Activated CD8-positive, alpha-beta T cell treated with anti-CD3 and anti-CD28 coated beads for 36 hours (primary cell): ENCODE measurements around the gene LRRC18. TPM values are rescaled to one million over a fixed set of nuclear protein-coding genes. Genes with fewer than 3 reads are reported as not detected.

Experiments used
- ATAC-seq: fragments of 200-7000 bp; cut with Tn5 transposase; one replicate; pipeline ENCODE4 v1.10.0; 2021; ENCODE audit warnings: mild to moderate bottlenecking, moderate library complexity
- CTCF ChIA-PET: fragments of 350-600 bp; sonication (Branson Sonifier 250); formaldehyde crosslinking; loops from one replicate; lab custom pipeline; 2021; ENCODE audit warnings: antibody characterized with exemption; lab: Charles Lee
- POLR2A ChIA-PET: fragments of 350-600 bp; sonication (Branson Sonifier 250); formaldehyde crosslinking; loops from one replicate; lab custom pipeline; 2021; ENCODE audit warnings: antibody characterized with exemption; lab: Charles Lee
- DNase-seq: peaks from one replicate; pipeline ENCODE4 v3.0.0-alpha.2; 2020
- H3K27ac Mint-ChIP-seq: one replicate; pipeline ENCODE4 v1.8.0; 2021; ENCODE audit warnings: mild to moderate bottlenecking, mixed read lengths
- H3K27me3 Mint-ChIP-seq: one replicate; pipeline ENCODE4 v1.8.0; 2021; ENCODE audit warnings: mixed read lengths
- H3K36me3 Mint-ChIP-seq: one replicate; pipeline ENCODE4 v1.8.0; 2021; ENCODE audit warnings: low read depth, mixed read lengths
- H3K4me1 Mint-ChIP-seq: one replicate; pipeline ENCODE4 v1.8.0; 2021; ENCODE audit warnings: low read depth, mixed read lengths
- H3K4me3 Mint-ChIP-seq: one replicate; pipeline ENCODE4 v1.8.0; 2021; ENCODE audit warnings: mild to moderate bottlenecking, moderate library complexity, mixed read lengths
- H3K9me3 Mint-ChIP-seq: one replicate; pipeline ENCODE4 v1.8.0; 2021; ENCODE audit warnings: mixed read lengths
- intact Hi-C: fragments of 100-400 bp; cut with micrococcal nuclease; formaldehyde crosslinking; loops from one replicate; pipeline ENCODE4 v1.10.0; 2022
- total RNA-seq, 2 experiments: library from RNA; stranded (reverse); gene quantifications; one replicate each; pipeline ENCODE4 v1.2.3, GENCODE V29; 2021
- TF ChIP-seq, protein P1 (sequence below): fragments of 200-600 bp; IDR thresholded peaks from one replicate; pipeline ENCODE4 v1.8.0; 2022; ENCODE audit warnings: antibody characterized with exemption, mild to moderate bottlenecking

LRRC18 gene
- total RNA-seq, 2 experiments from 2014 or later, result not detected

DNA sequence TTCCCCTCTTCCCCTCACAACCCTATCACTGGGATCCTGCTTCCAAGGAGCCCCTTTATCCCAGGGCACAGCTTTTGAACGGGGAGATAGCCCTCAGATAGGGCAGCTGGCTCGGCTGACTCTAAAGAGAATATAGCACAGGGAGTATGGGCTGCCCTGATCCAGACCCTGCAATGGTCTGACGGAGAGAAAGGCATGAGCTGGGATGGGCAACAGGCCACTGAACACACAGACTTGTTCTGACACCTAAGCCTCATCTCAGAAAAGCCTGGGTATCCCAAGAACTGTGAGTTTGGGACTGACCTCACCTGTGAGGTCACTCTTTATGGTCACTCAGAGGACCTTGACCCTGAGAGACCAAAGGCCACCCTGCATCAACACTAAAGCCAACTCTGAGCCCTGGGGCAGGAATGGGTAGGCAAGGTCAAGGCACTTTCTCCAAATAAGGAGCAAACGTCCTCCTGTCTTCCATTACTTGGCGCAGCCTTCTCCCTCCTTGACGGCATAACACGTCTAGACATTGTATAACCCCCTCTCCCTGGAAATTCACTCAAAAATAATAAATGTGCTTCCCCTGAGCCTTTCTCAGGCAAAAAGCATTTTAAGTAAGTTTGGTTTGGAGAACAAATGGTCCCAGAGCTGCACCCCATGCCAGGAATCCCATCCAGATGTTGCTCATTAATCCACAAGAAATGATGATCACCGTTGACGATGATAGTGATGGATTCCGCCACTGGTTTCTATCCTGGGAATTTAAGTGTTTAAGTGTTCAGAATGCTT, 8.2 kb upstream of the LRRC18 start:
- ChIA-PET CTCF (no interaction called here), POLR2A (interaction anchor here (0.6 kb wide), 1 partner anchor 1356 kb away, joined by 3 read pairs; no protein-coding TSS in a partner anchor)
- TF ChIP-seq, protein P1, sequence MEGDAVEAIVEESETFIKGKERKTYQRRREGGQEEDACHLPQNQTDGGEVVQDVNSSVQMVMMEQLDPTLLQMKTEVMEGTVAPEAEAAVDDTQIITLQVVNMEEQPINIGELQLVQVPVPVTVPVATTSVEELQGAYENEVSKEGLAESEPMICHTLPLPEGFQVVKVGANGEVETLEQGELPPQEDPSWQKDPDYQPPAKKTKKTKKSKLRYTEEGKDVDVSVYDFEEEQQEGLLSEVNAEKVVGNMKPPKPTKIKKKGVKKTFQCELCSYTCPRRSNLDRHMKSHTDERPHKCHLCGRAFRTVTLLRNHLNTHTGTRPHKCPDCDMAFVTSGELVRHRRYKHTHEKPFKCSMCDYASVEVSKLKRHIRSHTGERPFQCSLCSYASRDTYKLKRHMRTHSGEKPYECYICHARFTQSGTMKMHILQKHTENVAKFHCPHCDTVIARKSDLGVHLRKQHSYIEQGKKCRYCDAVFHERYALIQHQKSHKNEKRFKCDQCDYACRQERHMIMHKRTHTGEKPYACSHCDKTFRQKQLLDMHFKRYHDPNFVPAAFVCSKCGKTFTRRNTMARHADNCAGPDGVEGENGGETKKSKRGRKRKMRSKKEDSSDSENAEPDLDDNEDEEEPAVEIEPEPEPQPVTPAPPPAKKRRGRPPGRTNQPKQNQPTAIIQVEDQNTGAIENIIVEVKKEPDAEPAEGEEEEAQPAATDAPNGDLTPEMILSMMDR, result no peak
- Mint-ChIP-seq H3K9me3 (no peaks in the 10 kb centered on the region), H3K27ac (no peak overlapping the region), H3K4me1 (no peaks in the 10 kb centered on the region), H3K4me3 (no peak overlapping the region), H3K27me3 (no peaks in the 10 kb centered on the region), H3K36me3 (no peaks in the 10 kb centered on the region)
- DNase-seq (no peak), ATAC-seq (no peak)
- intact Hi-C loops, result no loop called here

DNA sequence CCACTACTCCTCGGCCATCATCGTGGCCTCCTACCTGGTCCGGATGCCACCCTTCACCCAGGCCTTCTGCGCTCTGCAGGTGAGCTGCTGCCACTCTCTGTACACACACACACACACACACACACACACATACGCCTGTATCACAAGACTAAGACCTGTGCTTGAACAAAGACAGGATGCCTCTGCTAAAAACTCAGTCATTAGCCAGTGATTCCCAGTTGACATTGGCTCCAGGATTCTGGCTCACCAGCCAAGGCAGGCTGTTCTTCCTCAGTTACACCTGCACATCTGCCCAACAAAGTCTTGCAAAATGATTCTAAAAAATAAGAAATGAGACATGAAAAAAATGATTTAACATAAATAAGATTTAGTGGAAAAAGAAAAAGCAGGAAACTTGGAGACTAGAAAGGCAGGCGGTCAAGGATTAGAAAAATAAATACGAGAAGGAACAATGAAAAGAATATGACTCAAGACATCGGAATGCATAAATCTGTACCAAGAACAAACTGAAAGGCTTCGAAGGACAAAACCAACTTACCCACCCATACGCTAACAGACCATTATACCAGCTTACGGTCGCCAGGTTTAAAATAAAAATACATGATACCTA, 7.4 kb upstream of the LRRC18 start:
- H3K4me3 Mint-ChIP-seq, result no peak overlapping the region
- POLR2A ChIA-PET, result no interaction called here

DNA sequence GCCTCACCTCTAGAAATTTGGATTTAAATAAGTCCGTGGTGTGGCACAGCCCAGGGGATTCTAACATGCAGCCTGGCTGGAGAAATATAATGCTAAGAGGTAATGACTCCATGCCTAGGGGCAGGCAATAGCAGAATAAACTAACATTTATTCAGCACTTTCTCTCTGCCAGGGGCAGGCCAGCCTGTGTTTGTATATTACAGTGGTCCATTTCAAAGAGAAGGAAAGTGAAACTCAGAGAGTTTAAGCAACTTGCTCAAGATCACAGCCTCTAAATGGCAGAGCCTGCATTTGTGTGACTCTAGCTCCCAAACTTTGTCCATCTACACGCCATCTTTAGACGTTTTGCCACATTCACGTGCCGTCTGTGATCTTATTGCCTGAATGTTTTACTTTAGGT, 6.7 kb upstream of the LRRC18 start:
- Mint-ChIP-seq H3K36me3 (no peaks in the 10 kb centered on the region), H3K4me1 (no peaks in the 10 kb centered on the region), H3K4me3 (no peak overlapping the region), H3K27ac (no peak overlapping the region), H3K9me3 (no peaks in the 10 kb centered on the region), H3K27me3 (no peaks in the 10 kb centered on the region)
- ATAC-seq (no peak), DNase-seq (no peak)
- ChIA-PET CTCF (no interaction called here), POLR2A (no interaction called here)
- TF ChIP-seq, protein P1, result no peak
- intact Hi-C loops, result no loop called here

More for the DNA sequence above, 7.4 kb upstream of the LRRC18 start:
- CTCF ChIA-PET, result no interaction called here
- H3K4me1 Mint-ChIP-seq, result no peaks in the 10 kb centered on the region
- ATAC-seq, result no peak
- TF ChIP-seq, protein P1, result no peak
- intact Hi-C loops, result no loop called here
- no peaks in the 10 kb centered on the region for H3K9me3 Mint-ChIP-seq
- H3K36me3 Mint-ChIP-seq, result no peaks in the 10 kb centered on the region
- no peak overlapping the region for H3K27ac Mint-ChIP-seq
- no peak for DNase-seq
- no peaks in the 10 kb centered on the region for H3K27me3 Mint-ChIP-seq

DNA sequence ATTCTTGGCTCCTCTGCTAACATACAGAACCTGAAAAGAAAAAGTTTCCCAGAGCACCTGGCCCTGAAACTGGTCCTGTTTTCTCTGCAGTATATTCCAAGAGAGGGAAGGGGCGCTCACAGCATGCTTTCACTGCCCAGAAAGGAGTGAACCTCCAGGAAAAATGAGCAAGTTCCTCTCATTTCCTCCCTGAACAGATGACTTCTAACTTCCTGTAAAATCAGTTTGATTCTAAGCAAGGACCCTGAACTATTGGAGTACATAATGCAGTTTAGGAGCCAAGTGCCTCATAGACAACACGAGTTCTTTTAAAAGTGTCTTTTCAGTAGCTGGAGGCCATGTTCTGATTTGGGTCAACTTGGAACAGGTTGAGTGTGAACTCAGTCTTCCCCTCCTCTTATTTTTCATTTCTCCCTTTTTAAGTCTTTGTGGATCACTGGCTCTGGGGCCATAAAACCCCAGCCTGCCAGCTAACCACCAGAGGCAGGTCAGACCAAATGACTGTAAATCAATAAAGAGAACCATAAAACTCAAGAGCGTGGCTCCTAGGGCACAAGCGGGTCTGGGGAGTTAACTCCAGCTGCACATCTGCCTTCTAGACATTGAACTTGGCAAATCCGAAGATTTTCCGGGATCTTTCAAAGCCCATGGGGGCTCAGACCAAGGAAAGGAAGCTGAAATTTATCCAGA, 5.9 kb upstream of the LRRC18 start:
- H3K4me1 Mint-ChIP-seq, result no peaks in the 10 kb centered on the region
- no peaks in the 10 kb centered on the region for H3K9me3 Mint-ChIP-seq
- POLR2A ChIA-PET, result no interaction called here

More for the DNA sequence above, 5.9 kb upstream of the LRRC18 start:
- H3K27ac Mint-ChIP-seq, result no peak overlapping the region
- CTCF ChIA-PET, result no interaction called here
- TF ChIP-seq, protein P1, result no peak
- intact Hi-C loops, result no loop called here
- DNase-seq (no peak), ATAC-seq (no peak)
- H3K4me3 Mint-ChIP-seq, result no peak overlapping the region
- H3K27me3 Mint-ChIP-seq, result no peaks in the 10 kb centered on the region
- no peaks in the 10 kb centered on the region for H3K36me3 Mint-ChIP-seq
